Measurements from ENCODE around the gene PCDHA13. TPM values are rescaled to one million over a fixed set of nuclear protein-coding genes. Genes with fewer than 3 reads are reported as not detected.

Gene PCDHA13
- total RNA-seq, 4 donors from 2014 or later, result 0.34 to 1.5 (median 0.69) TPM

DNA sequence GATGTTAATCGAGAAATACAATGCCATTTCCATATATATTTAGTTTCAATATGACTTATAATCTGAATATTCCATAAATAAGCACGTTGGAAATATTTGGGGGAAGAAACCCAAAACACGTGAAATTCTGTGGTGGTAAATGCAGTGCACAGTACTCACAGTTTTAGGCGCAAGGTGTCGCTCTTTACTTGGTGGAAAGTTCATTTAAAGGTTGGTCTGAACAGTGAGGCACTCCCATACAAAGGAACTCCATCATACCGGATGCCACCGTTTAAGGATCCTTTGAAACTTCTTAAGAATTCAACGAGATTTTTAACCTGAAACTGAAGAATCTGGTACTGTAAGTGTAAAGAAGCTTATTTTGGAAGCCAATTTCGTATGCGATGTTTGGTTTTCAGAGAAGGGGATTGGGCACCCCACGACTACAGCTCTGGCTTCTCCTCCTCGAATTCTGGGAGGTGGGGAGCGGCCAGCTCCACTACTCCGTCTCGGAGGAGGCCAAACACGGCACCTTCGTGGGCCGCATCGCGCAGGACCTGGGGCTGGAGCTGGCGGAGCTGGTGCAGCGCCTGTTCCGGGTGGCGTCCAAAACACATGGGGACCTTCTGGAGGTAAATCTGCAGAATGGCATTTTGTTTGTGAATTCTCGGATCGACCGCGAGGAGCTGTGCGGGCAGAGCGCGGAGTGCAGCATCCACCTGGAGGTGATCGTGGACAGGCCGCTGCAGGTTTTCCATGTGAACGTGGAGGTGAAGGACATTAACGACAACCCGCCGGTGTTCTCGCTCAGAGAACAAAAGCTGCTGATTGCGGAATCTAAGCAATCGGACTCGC is 13.0 kb upstream of the PCDHA13 start, which contains the start of gene PCDHA11:
TSS of gene PCDHA11 (plus strand) at position 237 of the 834 bp plus-strand sequence. CDS start at position 384, 147 bp downstream.
- TF ChIP-seq, protein P1, sequence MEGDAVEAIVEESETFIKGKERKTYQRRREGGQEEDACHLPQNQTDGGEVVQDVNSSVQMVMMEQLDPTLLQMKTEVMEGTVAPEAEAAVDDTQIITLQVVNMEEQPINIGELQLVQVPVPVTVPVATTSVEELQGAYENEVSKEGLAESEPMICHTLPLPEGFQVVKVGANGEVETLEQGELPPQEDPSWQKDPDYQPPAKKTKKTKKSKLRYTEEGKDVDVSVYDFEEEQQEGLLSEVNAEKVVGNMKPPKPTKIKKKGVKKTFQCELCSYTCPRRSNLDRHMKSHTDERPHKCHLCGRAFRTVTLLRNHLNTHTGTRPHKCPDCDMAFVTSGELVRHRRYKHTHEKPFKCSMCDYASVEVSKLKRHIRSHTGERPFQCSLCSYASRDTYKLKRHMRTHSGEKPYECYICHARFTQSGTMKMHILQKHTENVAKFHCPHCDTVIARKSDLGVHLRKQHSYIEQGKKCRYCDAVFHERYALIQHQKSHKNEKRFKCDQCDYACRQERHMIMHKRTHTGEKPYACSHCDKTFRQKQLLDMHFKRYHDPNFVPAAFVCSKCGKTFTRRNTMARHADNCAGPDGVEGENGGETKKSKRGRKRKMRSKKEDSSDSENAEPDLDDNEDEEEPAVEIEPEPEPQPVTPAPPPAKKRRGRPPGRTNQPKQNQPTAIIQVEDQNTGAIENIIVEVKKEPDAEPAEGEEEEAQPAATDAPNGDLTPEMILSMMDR (IDR thresholded peaks at IDR 0.05; ENCODE audit: low read depth), result no peak

DNA sequence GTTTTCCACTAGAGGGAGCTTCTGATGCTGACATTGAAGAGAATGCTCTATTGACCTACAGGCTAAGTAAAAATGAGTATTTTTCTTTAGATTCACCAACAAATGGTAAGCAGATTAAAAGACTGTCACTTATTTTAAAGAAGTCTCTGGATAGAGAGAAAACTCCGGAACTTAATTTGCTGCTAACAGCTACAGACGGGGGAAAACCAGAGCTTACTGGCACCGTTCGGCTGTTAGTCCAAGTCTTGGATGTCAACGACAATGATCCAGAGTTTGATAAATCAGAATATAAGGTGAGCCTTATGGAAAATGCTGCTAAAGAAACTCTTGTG is 12.4 kb upstream of the PCDHA13 start:
- TF ChIP-seq, protein P1 (IDR thresholded peaks at IDR 0.05; ENCODE audit: low read depth), result no peak

DNA sequence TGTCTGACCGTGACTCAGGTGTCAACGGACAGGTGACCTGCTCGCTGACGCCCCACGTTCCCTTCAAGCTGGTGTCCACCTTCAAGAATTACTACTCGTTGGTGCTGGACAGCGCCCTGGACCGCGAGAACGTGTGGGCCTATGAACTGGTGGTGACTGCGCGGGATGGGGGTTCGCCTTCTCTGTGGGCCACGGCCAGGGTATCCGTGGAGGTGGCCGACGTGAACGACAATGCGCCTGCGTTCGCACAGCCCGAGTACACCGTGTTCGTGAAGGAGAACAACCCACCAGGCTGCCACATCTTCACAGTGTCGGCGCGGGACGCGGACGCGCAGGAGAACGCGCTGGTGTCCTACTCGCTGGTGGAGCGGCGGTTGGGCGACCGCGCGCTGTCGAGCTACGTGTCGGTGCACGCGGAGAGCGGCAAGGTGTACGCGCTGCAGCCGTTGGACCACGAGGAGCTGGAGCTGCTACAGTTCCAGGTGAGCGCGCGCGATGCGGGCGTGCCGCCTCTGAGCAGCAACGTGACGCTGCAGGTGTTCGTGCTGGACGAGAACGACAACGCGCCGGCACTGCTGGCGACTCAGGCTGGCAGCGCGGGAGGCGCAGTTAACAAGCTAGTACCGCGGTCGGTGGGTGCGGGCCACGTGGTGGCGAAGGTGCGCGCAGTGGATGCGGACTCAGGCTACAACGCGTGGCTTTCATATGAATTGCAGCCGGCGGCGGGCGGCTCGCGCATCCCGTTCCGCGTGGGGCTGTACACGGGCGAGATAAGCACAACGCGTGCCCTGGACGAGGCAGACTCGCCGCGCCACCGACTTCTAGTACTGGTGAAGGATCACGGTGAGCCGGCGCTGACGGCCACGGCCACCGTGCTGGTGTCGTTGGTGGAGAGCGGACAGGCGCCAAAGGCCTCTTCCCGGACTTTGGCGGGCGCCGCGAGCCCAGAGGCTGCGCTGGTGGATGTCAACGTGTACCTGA is 11.4 kb upstream of the PCDHA13 start:
- TF ChIP-seq, protein P1 (IDR thresholded peaks at IDR 0.05; ENCODE audit: low read depth), result no peak

DNA sequence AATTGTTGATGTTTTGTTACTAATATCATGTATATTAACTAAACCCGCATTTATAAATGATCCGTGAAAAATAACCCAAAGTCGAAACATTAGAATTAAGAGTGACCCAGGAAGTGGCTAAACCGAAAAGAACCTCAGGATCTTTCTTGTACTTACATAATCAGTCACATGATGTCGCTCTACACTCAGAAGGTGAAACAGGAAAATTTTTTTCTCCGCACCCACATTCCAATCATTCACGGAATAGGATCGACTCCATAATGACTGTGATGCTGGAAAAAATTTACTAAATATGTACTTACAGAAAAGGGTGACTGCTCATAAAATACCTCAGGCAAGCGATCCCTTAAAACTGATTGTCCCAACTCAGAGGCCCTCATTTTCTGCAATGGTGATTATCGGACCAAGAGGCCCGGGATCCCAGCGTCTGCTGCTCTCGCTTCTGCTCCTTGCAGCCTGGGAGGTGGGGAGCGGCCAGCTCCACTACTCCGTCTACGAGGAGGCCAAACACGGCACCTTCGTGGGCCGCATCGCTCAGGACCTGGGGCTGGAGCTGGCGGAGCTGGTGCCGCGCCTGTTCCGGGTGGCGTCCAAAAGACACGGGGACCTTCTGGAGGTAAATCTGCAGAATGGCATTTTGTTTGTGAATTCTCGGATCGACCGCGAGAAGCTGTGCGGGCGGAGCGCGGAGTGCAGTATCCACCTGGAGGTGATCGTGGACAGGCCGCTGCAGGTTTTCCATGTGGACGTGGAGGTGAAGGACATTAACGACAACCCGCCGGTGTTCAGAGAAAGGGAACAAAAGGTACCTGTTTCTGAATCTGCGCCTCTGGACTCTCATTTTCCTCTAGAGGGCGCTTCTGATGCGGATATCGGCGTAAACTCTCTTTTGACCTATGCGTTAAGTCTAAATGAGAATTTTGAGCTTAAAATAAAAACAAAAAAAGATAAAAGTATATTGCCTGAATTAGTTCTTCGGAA is 6.5 kb upstream of the PCDHA13 start, which contains the start of gene PCDHA12:
TSS of gene PCDHA12 (plus strand) at position 224 of the 981 bp plus-strand sequence. CDS start at position 389, 165 bp downstream.
- TF ChIP-seq, protein P1 (IDR thresholded peaks at IDR 0.05; ENCODE audit: low read depth), result no peak

DNA sequence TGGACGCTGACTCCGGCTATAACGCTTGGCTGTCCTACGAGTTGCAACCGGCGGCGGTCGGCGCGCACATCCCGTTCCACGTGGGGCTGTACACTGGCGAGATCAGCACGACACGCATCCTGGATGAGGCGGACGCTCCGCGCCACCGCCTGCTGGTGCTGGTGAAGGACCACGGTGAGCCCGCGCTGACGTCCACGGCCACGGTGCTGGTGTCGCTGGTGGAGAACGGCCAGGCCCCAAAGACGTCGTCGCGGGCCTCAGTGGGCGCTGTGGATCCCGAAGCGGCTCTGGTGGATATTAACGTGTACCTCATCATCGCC is 4.7 kb upstream of the PCDHA13 start:
- TF ChIP-seq, protein P1 (IDR thresholded peaks at IDR 0.05; ENCODE audit: low read depth), result no peak

DNA sequence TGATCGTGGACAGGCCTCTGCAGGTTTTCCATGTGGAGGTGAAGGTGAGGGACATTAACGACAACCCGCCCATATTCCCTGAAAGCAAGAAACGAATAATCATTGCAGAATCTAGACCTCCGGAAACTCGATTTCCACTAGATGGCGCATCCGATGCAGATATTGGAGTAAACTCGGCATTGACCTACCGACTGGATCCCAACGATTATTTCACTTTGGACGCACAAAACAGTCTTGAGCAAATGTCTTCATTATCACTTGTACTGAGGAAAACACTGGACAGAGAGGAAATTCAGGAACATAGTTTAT is 621 bp downstream of the PCDHA13 start:
- TF ChIP-seq, protein P1 (IDR thresholded peaks at IDR 0.05; ENCODE audit: low read depth), result no peak
